ENCODE data around the gene BANF1. TPM values are rescaled to one million over a fixed set of nuclear protein-coding genes. Genes with fewer than 3 reads are reported as not detected.
A peak's percentile ranks its signal among the peaks of the same experiment; 100 is the strongest.

Gene BANF1
- total and polyA plus RNA-seq, 2 of the 13 experiments (the other 11 are each of a cell fraction or from before 2014, with no cell fraction given), result 40.5 to 86.5 TPM

- no peak for TF ChIP-seq ZNF460 (CRISPR knock-in tag; IDR thresholded peaks at IDR 0.05; ENCODE audit: borderline replicate concordance)
- TF ChIP-seq RFX3 (CRISPR knock-in tag; IDR thresholded peaks at IDR 0.05), result no peak
- TF ChIP-seq THAP11 (CRISPR knock-in tag; IDR thresholded peaks at IDR 0.05), result no peak
- TF ChIP-seq MIXL1 (CRISPR knock-in tag; IDR thresholded peaks at IDR 0.05), result no peak
- TF ChIP-seq, protein P1, sequence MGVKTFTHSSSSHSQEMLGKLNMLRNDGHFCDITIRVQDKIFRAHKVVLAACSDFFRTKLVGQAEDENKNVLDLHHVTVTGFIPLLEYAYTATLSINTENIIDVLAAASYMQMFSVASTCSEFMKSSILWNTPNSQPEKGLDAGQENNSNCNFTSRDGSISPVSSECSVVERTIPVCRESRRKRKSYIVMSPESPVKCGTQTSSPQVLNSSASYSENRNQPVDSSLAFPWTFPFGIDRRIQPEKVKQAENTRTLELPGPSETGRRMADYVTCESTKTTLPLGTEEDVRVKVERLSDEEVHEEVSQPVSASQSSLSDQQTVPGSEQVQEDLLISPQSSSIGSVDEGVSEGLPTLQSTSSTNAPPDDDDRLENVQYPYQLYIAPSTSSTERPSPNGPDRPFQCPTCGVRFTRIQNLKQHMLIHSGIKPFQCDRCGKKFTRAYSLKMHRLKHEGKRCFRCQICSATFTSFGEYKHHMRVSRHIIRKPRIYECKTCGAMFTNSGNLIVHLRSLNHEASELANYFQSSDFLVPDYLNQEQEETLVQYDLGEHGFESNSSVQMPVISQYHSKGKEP (CRISPR knock-in tag; IDR thresholded peaks at IDR 0.05), result no peak
- TF ChIP-seq HOXA9 (CRISPR knock-in tag; IDR thresholded peaks at IDR 0.05; ENCODE audit: borderline replicate concordance), result no peak
- no peak for TF ChIP-seq NFIC (IDR thresholded peaks at IDR 0.05; ENCODE audit: low read length)
- TF ChIP-seq ZZZ3 (CRISPR knock-in tag; IDR thresholded peaks at IDR 0.05; ENCODE audit: borderline replicate concordance), result no peak
- TF ChIP-seq NCOA5 (CRISPR knock-in tag; IDR thresholded peaks at IDR 0.05), result no peak
- TF ChIP-seq, protein P2, sequence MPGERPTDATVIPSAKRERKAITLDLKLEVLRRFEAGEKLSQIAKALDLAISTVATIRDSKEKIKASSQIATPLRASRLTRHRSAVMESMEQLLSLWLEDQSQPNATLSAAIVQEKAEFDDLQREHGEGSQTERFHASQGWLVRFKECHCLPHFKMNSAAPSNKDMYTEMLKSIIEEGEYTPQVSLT (CRISPR knock-in tag; IDR thresholded peaks at IDR 0.05; ENCODE audit: borderline replicate concordance, low read depth), result no peak
- TF ChIP-seq TAF1 (CRISPR knock-in tag; IDR thresholded peaks at IDR 0.05), result no peak
- no peak for TF ChIP-seq TARDBP (CRISPR knock-in tag; IDR thresholded peaks at IDR 0.05)
- no peak for TF ChIP-seq MAFF (IDR thresholded peaks at IDR 0.05; ENCODE audit: low read depth, low read length)
- no peak for TF ChIP-seq GTF2F1 (IDR thresholded peaks at IDR 0.05; ENCODE audit: low read length)
- TF ChIP-seq PAXIP1 (CRISPR knock-in tag; conservative IDR thresholded peaks at IDR 0.05), result no peak
- TF ChIP-seq ONECUT2 (CRISPR knock-in tag; IDR thresholded peaks at IDR 0.05), result no peak
- 0 out of 2 replicates have a peak, but pooled peaks have one; percentile 11 for TF ChIP-seq CEBPG (CRISPR knock-in tag; IDR thresholded peaks at IDR 0.05)
- TF ChIP-seq, protein P3, sequence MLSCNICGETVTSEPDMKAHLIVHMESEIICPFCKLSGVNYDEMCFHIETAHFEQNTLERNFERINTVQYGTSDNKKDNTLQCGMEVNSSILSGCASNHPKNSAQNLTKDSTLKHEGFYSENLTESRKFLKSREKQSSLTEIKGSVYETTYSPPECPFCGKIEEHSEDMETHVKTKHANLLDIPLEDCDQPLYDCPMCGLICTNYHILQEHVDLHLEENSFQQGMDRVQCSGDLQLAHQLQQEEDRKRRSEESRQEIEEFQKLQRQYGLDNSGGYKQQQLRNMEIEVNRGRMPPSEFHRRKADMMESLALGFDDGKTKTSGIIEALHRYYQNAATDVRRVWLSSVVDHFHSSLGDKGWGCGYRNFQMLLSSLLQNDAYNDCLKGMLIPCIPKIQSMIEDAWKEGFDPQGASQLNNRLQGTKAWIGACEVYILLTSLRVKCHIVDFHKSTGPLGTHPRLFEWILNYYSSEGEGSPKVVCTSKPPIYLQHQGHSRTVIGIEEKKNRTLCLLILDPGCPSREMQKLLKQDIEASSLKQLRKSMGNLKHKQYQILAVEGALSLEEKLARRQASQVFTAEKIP (CRISPR knock-in tag; IDR thresholded peaks at IDR 0.05; ENCODE audit: borderline replicate concordance), result no peak
- TF ChIP-seq EEA1 (CRISPR knock-in tag; IDR thresholded peaks at IDR 0.05; ENCODE audit: borderline replicate concordance), result no peak
- TF ChIP-seq HBP1 (CRISPR knock-in tag; IDR thresholded peaks at IDR 0.05; ENCODE audit: low read depth), result no peak
- TF ChIP-seq, protein P4, sequence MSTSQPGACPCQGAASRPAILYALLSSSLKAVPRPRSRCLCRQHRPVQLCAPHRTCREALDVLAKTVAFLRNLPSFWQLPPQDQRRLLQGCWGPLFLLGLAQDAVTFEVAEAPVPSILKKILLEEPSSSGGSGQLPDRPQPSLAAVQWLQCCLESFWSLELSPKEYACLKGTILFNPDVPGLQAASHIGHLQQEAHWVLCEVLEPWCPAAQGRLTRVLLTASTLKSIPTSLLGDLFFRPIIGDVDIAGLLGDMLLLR (CRISPR knock-in tag; IDR thresholded peaks at IDR 0.05), result no peak
- TF ChIP-seq ZFP36L1 (CRISPR knock-in tag; IDR thresholded peaks at IDR 0.05), result no peak
- TF ChIP-seq SIN3A (IDR thresholded peaks at IDR 0.05; ENCODE audit: borderline replicate concordance, low read depth, low read length), result peak; percentile 14; the same call in 1 of the 2 replicates
These were observed 434 bp downstream of the BANF1 start (continued) for GRCh38 chr11:66002648-66003225.

Data from HepG2 (cell line).